ENCODE data around the gene GEMIN5. TPM values are rescaled to one million over a fixed set of nuclear protein-coding genes. Genes with fewer than 3 reads are reported as not detected.

GEMIN5 gene
- total and polyA plus RNA-seq, 2 of the 13 experiments (the other 11 are each of a cell fraction or from before 2014, with no cell fraction given), result 6.6 to 28.6 TPM

DNA sequence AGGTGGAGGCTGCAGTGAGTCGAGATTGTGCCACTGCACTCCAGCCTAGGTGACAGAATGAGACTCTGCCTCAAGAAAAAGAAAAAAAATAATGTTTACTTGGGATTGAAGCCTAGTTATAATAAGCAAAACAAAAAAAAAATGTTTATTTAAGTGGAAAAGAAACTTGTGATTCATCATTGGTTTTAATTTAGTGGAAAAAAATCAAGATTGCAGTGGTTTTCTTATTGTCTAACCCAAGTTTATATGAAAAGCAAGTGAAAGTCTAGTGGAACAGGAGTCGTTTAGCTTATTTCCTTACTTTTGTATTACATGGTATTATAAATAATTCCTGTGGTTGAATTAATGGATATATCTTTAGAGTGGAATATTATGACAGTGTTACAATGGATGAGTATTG, 71.2 kb downstream of the GEMIN5 start:
- Histone ChIP-seq H2AFZ (ENCODE audit: low read length) (no peak overlapping the region), H3K79me2 (ENCODE audit: insufficient read depth, low read length) (peaks cover 41% of the 10 kb centered on the region), H4K20me1 (ENCODE audit: insufficient read depth, low read length) (peaks cover 18% of the 10 kb centered on the region; the same call in 1 of the 2 replicates), H3K4me1 (ENCODE audit: insufficient read depth, low read length) (peaks cover 37% of the 10 kb centered on the region), H3K9ac (ENCODE audit: insufficient read depth, low read depth, low read length) (no peak overlapping the region), H3K9me3 (ENCODE audit: low read length) (no peaks in the 10 kb centered on the region), H3K4me3 (replicated peaks in 1 of 3; ENCODE audit: insufficient read depth in 1 of 3, low read depth in 2 of 3, low read length in 3 of 3) (no peak overlapping the region), H3K27ac (ENCODE audit: extremely low read length, insufficient read depth, low read length) (no peak overlapping the region), H3K27me3 (ENCODE audit: control insufficient read depth in 1 of 2, insufficient read depth in 2 of 2, low read length in 2 of 2) (no peaks in the 10 kb centered on the region), H3K4me2 (ENCODE audit: low read depth, low read length) (no peak overlapping the region), H3K36me3 (replicated peaks in 1 of 2; ENCODE audit: control insufficient read depth in 1 of 2, insufficient read depth in 2 of 2, low read length in 2 of 2) (peaks cover 7 to 56% of the 10 kb centered on the region in 2 experiments)
- intact Hi-C loops (cut with micrococcal nuclease; ENCODE audit: unreplicated experiment), result no loop called here
- FAIRE-seq (no peak), ATAC-seq (no peak), DNase-seq (ENCODE audit: low spot score) (no peak)
- POLR2A ChIA-PET, result no interaction called here
- in situ Hi-C loops (cut with HindIII; ENCODE audit: extremely low pct_ligation_motif_present, low pct_unique_long_range_greater_than_20kb), result no loop called here
- CTCF ChIA-PET (ENCODE audit: low intra/inter-chr PET ratio, low total read pairs), result no interaction called here
- no TSS peak for BruUV-seq (replicated peaks)
- TF ChIP-seq ZNF674 (CRISPR knock-in tag; IDR thresholded peaks at IDR 0.05; ENCODE audit: low read depth), result no peak
- no peak for TF ChIP-seq ZNF720 (CRISPR knock-in tag; IDR thresholded peaks at IDR 0.05)
- no peak for TF ChIP-seq ZNF589 (CRISPR knock-in tag; conservative IDR thresholded peaks at IDR 0.05)
- TF ChIP-seq ZNF317 (CRISPR knock-in tag; IDR thresholded peaks at IDR 0.05), result no peak
- WGBS (ENCODE audit: low lambda C conversion rate), result 97% methylated on average over 2 of the region's 2 CpGs

GRCh38 chr5:154865466-154866184, 72.4 kb downstream of the GEMIN5 start:
- H3K9ac ChIP-seq (ENCODE audit: insufficient read depth, low read depth, low read length), result no peak overlapping the region
- H3K9me3 ChIP-seq (ENCODE audit: low read length), result no peaks in the 10 kb centered on the region
- H3K4me3 ChIP-seq (replicated peaks in 1 of 3; ENCODE audit: insufficient read depth in 1 of 3, low read depth in 2 of 3, low read length in 3 of 3), result no peak overlapping the region
- H3K36me3 ChIP-seq (replicated peaks in 1 of 2; ENCODE audit: control insufficient read depth in 1 of 2, insufficient read depth in 2 of 2, low read length in 2 of 2), result peaks cover 6 to 45% of the 10 kb centered on the region in 2 experiments
- POLR2A ChIA-PET, result no interaction called here
- no TSS peak for BruUV-seq (replicated peaks)
- H4K20me1 ChIP-seq (ENCODE audit: insufficient read depth, low read length), result peaks cover 25% of the 10 kb centered on the region
- intact Hi-C loops (cut with micrococcal nuclease; ENCODE audit: unreplicated experiment) (no loop called here), in situ Hi-C loops (cut with HindIII; ENCODE audit: extremely low pct_ligation_motif_present, low pct_unique_long_range_greater_than_20kb) (no loop called here)
- H2AFZ ChIP-seq (ENCODE audit: low read length), result no peak overlapping the region
- ATAC-seq (no peak), DNase-seq (ENCODE audit: low spot score) (peak; percentile 66), FAIRE-seq (peak; percentile 23)
- 64% methylated on average over 5 of the region's 5 CpGs for WGBS (ENCODE audit: low lambda C conversion rate)
- H3K27ac ChIP-seq (ENCODE audit: extremely low read length, insufficient read depth, low read length), result no peak overlapping the region
- peaks cover 49% of the 10 kb centered on the region for H3K4me1 ChIP-seq (ENCODE audit: insufficient read depth, low read length)
- peaks cover 51% of the 10 kb centered on the region for H3K79me2 ChIP-seq (ENCODE audit: insufficient read depth, low read length)
- H3K4me2 ChIP-seq (ENCODE audit: low read depth, low read length), result no peak overlapping the region
- CTCF ChIA-PET (ENCODE audit: low intra/inter-chr PET ratio, low total read pairs), result no interaction called here
- H3K27me3 ChIP-seq (ENCODE audit: control insufficient read depth in 1 of 2, insufficient read depth in 2 of 2, low read length in 2 of 2), result no peaks in the 10 kb centered on the region
- TF ChIP-seq JUND (CRISPR knock-in tag; IDR thresholded peaks at IDR 0.05) (no peak), HES4 (CRISPR knock-in tag; IDR thresholded peaks at IDR 0.05; ENCODE audit: borderline replicate concordance) (no peak), SATB2 (CRISPR knock-in tag; IDR thresholded peaks at IDR 0.05) (no peak), PHB2 (IDR thresholded peaks at IDR 0.05; ENCODE audit: partially characterized antibody) (no peak), EP300 (IDR thresholded peaks at IDR 0.05; ENCODE audit: low read depth in 2 of 2, low read length in 2 of 2) (peak in 1 of 2 experiments; percentile 37; a peak in 1 of 4 replicates), EP300 (CRISPR knock-in tag; IDR thresholded peaks at IDR 0.05; ENCODE audit: borderline replicate concordance) (no peak), ZNF337 (CRISPR knock-in tag; IDR thresholded peaks at IDR 0.05; ENCODE audit: borderline replicate concordance, low read depth) (no peak)
- TF ChIP-seq, protein P1, sequence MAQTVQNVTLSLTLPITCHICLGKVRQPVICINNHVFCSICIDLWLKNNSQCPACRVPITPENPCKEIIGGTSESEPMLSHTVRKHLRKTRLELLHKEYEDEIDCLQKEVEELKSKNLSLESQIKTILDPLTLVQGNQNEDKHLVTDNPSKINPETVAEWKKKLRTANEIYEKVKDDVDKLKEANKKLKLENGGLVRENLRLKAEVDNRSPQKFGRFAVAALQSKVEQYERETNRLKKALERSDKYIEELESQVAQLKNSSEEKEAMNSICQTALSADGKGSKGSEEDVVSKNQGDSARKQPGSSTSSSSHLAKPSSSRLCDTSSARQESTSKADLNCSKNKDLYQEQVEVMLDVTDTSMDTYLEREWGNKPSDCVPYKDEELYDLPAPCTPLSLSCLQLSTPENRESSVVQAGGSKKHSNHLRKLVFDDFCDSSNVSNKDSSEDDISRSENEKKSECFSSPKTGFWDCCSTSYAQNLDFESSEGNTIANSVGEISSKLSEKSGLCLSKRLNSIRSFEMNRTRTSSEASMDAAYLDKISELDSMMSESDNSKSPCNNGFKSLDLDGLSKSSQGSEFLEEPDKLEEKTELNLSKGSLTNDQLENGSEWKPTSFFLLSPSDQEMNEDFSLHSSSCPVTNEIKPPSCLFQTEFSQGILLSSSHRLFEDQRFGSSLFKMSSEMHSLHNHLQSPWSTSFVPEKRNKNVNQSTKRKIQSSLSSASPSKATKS (CRISPR knock-in tag; IDR thresholded peaks at IDR 0.05), result no peak
- TF ChIP-seq, protein P2, sequence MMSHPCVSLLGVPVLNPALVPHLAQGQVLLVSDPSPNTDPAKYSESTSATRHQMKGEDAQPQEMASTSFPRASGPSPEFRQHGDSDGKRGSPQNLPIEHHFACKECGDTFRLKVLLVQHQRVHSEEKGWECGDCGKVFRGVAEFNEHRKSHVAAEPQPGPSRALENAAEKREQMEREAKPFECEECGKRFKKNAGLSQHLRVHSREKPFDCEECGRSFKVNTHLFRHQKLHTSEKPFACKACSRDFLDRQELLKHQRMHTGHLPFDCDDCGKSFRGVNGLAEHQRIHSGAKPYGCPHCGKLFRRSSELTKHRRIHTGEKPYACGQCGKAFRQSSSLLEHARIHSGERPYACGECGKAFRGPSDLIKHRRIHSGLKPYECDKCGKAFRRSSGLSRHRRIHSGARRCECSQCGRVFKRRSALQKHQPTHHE (CRISPR knock-in tag; IDR thresholded peaks at IDR 0.05; ENCODE audit: borderline replicate concordance), result no peak
- TF ChIP-seq, protein P3, sequence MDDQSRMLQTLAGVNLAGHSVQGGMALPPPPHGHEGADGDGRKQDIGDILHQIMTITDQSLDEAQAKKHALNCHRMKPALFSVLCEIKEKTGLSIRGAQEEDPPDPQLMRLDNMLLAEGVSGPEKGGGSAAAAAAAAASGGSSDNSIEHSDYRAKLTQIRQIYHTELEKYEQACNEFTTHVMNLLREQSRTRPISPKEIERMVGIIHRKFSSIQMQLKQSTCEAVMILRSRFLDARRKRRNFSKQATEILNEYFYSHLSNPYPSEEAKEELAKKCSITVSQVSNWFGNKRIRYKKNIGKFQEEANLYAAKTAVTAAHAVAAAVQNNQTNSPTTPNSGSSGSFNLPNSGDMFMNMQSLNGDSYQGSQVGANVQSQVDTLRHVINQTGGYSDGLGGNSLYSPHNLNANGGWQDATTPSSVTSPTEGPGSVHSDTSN (CRISPR knock-in tag; IDR thresholded peaks at IDR 0.05; ENCODE audit: borderline replicate concordance), result no peak

Data from HepG2 (cell line).